K562 (cell line): Measurements from ENCODE around the gene PHF20. TPM values are rescaled to one million over a fixed set of nuclear protein-coding genes. Genes with fewer than 3 reads are reported as not detected.

ENCODE experiments used
- ATF7 ChIP-seq: fragments of 450-650 bp; IDR thresholded peaks from 2 replicates; pipeline ENCODE4 v1.7.1; 2014; ENCODE audit warnings: mild to moderate bottlenecking, moderate library complexity
- CXXC5 ChIP-seq: fragments of 250-450 bp; sonication (Bioruptor Pico); IDR thresholded peaks from 2 replicates; pipeline ENCODE4 v1.8.0; 2022; ENCODE audit warnings: inconsistent platforms, mild to moderate bottlenecking, moderate library complexity
- E2F3 ChIP-seq: fragments of 250-450 bp; sonication (Bioruptor Pico); IDR thresholded peaks from 2 replicates; pipeline ENCODE4 v1.4.0; 2020; ENCODE audit warnings: mild to moderate bottlenecking
- EP400 ChIP-seq: fragments of 450-650 bp; IDR thresholded peaks from 2 replicates; pipeline ENCODE4 v1.6.1; 2017; ENCODE audit warnings: antibody characterized with exemption, mild to moderate bottlenecking, moderate library complexity
- FOXA1 ChIP-seq: fragments of 450-650 bp; IDR thresholded peaks from 2 replicates; pipeline ENCODE4 v1.6.1; 2016; ENCODE audit warnings: mild to moderate bottlenecking, borderline replicate concordance
- KAT7 ChIP-seq: sonication (generic); formaldehyde crosslinking; IDR thresholded peaks from 2 replicates; pipeline ENCODE4 v1.8.0; 2022; ENCODE audit warnings: missing genetic modification reagents, mild to moderate bottlenecking, borderline replicate concordance
- MECOM ChIP-seq: fragments of 250-450 bp; sonication (Bioruptor Pico); IDR thresholded peaks from 2 replicates; pipeline ENCODE4 v1.8.0; 2022; ENCODE audit warnings: inconsistent platforms
- MTA3 ChIP-seq: fragments of 450-650 bp; formaldehyde crosslinking; IDR thresholded peaks from 2 replicates; pipeline ENCODE4 v1.6.1; 2017; ENCODE audit warnings: mild to moderate bottlenecking, borderline replicate concordance
- NFE2 ChIP-seq: IDR thresholded peaks from 2 replicates; pipeline ENCODE4 v1.6.1; 2014; ENCODE audit warnings: antibody characterized with exemption, low read depth
- NR1H2 ChIP-seq: sonication (generic); formaldehyde crosslinking; IDR thresholded peaks from 2 replicates; pipeline ENCODE4 v1.4.0; 2020; ENCODE audit warnings: mild to moderate bottlenecking, missing genetic modification reagents
- SP2 ChIP-seq: IDR thresholded peaks from 2 replicates; pipeline ENCODE4 v1.6.1; 2011; ENCODE audit warnings: mild to moderate bottlenecking, low read depth, low read length, moderate library complexity; ENCODE audit not compliant: poor library complexity, severe bottlenecking; ENCODE audit errors: extremely low read depth
- ZKSCAN3 ChIP-seq: fragments of 250-450 bp; sonication (Bioruptor Pico); IDR thresholded peaks from 2 replicates; pipeline ENCODE4 v1.4.0; 2020
- polyA plus RNA-seq, 8 experiments: library from polyadenylated mRNA; depleted of rRNA in 4 of 8; stranded (reverse) in 5 of 8; unstranded in 3 of 8; fragments of >200 nt; fragmentation: Nextera tagmentation in 2 of 8; fragmentation: Illumina TruSeq in 1 of 8; extraction: Ambion mirVana in 2 of 8; extraction: Trizol in 1 of 8; gene quantifications; 2 replicates each; pipeline versions ENCODE4 v1.2.1 to v1.2.3, GENCODE V29; 2011 to 2014; ENCODE audit warnings: inconsistent platforms in 1 of 8, missing spikeins in 1 of 8
- total RNA-seq, 7 experiments: library from RNA; depleted of rRNA in 6 of 7; stranded (reverse); fragments of >200 nt in 6 of 7; fragmentation: Illumina TruSeq in 2 of 7; extraction: Trizol in 2 of 7; gene quantifications; 2 replicates each; pipeline versions ENCODE4 v1.2.1 to v1.2.3, GENCODE V29; 2011 to 2021; ENCODE audit warnings: low replicate concordance in 1 of 7
- TF ChIP-seq, protein P1 (sequence below): fragments of 250-450 bp; sonication (Bioruptor Pico); IDR thresholded peaks from 2 replicates; pipeline ENCODE4 v1.9.0; 2021; ENCODE audit warnings: mild to moderate bottlenecking
- TF ChIP-seq, protein P2 (sequence below), 2 experiments: IDR thresholded peaks in 1 of 2; conservative IDR thresholded peaks in 1 of 2; 2 replicates each; pipeline ENCODE4 v1.6.1; 2016; ENCODE audit warnings: low read depth in 2 of 2, mild to moderate bottlenecking in 1 of 2, missing compliant biosample characterization in 1 of 2, missing genetic modification characterization in 1 of 2, moderate library complexity in 1 of 2
- TF ChIP-seq, protein P3 (sequence below): sonication (generic); formaldehyde crosslinking; IDR thresholded peaks from 2 replicates; pipeline ENCODE4 v1.8.0; 2023; ENCODE audit warnings: missing genetic modification reagents, mild to moderate bottlenecking, borderline replicate concordance
- TF ChIP-seq, protein P4 (sequence below): fragments of 250-450 bp; sonication (Bioruptor Pico); IDR thresholded peaks from 2 replicates; pipeline ENCODE4 v1.4.0; 2020; ENCODE audit warnings: mild to moderate bottlenecking
- TF ChIP-seq, protein P5 (sequence below): conservative IDR thresholded peaks from 2 replicates; pipeline ENCODE4 v1.6.1; 2011; ENCODE audit warnings: low read depth, mild to moderate bottlenecking, low read length; ENCODE audit not compliant: control insufficient read depth

PHF20 gene
- total and polyA plus RNA-seq, 9 of the 15 experiments (the other 6 are each of a cell fraction or from before 2014, with no cell fraction given): 49.9 to 196 (median 70.7) TPM

DNA sequence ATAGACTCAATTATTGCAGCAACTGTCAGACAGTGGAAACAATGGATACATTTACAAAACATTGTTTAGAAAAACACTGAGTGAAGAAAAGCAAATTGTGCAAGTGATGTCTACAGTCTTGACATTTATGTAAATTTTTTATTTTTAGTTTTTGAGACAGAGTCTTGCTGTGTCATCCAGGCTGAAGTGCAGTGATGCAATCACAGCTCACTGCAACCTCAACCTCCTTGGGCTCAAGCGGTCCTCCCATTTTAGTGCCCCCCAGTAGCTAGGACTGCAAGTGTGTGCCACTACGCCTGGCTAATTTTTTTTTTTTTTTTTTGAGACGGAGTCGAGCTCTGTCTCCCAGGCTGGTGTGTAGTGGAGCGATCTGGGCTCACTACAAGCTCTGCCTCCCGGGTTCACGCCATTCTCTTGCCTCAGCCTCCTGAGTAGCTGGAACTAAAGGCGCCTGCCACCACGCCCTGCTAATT, 206.3 kb downstream of the PHF20 start (continued):
- TF ChIP-seq, protein P1, sequence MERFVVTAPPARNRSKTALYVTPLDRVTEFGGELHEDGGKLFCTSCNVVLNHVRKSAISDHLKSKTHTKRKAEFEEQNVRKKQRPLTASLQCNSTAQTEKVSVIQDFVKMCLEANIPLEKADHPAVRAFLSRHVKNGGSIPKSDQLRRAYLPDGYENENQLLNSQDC (CRISPR knock-in tag): no peak
- TF ChIP-seq NFE2 (peak; percentile 92), MECOM (CRISPR knock-in tag) (no peak), FOXA1 (no peak), ZKSCAN3 (CRISPR knock-in tag) (no peak), ATF7 (peak; percentile 87), SP2 (no peak), KAT7 (no peak), EP400 (no peak), E2F3 (no peak), CXXC5 (CRISPR knock-in tag) (0 out of 2 replicates have a peak, but pooled peaks have one; percentile 19), MTA3 (no peak), NR1H2 (CRISPR knock-in tag) (no peak)
- TF ChIP-seq, protein P2, sequence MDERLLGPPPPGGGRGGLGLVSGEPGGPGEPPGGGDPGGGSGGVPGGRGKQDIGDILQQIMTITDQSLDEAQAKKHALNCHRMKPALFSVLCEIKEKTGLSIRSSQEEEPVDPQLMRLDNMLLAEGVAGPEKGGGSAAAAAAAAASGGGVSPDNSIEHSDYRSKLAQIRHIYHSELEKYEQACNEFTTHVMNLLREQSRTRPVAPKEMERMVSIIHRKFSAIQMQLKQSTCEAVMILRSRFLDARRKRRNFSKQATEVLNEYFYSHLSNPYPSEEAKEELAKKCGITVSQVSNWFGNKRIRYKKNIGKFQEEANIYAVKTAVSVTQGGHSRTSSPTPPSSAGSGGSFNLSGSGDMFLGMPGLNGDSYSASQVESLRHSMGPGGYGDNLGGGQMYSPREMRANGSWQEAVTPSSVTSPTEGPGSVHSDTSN (CRISPR knock-in tag; IDR thresholded peaks at IDR 0.05; ENCODE audit: low read depth): no peak
- TF ChIP-seq, protein P2 (tag; conservative IDR thresholded peaks at IDR 0.05; ENCODE audit: low read depth): no peak
- TF ChIP-seq, protein P3, sequence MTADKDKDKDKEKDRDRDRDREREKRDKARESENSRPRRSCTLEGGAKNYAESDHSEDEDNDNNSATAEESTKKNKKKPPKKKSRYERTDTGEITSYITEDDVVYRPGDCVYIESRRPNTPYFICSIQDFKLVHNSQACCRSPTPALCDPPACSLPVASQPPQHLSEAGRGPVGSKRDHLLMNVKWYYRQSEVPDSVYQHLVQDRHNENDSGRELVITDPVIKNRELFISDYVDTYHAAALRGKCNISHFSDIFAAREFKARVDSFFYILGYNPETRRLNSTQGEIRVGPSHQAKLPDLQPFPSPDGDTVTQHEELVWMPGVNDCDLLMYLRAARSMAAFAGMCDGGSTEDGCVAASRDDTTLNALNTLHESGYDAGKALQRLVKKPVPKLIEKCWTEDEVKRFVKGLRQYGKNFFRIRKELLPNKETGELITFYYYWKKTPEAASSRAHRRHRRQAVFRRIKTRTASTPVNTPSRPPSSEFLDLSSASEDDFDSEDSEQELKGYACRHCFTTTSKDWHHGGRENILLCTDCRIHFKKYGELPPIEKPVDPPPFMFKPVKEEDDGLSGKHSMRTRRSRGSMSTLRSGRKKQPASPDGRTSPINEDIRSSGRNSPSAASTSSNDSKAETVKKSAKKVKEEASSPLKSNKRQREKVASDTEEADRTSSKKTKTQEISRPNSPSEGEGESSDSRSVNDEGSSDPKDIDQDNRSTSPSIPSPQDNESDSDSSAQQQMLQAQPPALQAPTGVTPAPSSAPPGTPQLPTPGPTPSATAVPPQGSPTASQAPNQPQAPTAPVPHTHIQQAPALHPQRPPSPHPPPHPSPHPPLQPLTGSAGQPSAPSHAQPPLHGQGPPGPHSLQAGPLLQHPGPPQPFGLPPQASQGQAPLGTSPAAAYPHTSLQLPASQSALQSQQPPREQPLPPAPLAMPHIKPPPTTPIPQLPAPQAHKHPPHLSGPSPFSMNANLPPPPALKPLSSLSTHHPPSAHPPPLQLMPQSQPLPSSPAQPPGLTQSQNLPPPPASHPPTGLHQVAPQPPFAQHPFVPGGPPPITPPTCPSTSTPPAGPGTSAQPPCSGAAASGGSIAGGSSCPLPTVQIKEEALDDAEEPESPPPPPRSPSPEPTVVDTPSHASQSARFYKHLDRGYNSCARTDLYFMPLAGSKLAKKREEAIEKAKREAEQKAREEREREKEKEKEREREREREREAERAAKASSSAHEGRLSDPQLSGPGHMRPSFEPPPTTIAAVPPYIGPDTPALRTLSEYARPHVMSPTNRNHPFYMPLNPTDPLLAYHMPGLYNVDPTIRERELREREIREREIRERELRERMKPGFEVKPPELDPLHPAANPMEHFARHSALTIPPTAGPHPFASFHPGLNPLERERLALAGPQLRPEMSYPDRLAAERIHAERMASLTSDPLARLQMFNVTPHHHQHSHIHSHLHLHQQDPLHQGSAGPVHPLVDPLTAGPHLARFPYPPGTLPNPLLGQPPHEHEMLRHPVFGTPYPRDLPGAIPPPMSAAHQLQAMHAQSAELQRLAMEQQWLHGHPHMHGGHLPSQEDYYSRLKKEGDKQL (CRISPR knock-in tag): no peak
- TF ChIP-seq, protein P4, sequence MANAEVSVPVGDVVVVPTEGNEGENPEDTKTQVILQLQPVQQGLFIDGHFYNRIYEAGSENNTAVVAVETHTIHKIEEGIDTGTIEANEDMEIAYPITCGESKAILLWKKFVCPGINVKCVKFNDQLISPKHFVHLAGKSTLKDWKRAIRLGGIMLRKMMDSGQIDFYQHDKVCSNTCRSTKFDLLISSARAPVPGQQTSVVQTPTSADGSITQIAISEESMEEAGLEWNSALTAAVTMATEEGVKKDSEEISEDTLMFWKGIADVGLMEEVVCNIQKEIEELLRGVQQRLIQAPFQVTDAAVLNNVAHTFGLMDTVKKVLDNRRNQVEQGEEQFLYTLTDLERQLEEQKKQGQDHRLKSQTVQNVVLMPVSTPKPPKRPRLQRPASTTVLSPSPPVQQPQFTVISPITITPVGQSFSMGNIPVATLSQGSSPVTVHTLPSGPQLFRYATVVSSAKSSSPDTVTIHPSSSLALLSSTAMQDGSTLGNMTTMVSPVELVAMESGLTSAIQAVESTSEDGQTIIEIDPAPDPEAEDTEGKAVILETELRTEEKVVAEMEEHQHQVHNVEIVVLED (CRISPR knock-in tag): no peak
- TF ChIP-seq, protein P5, sequence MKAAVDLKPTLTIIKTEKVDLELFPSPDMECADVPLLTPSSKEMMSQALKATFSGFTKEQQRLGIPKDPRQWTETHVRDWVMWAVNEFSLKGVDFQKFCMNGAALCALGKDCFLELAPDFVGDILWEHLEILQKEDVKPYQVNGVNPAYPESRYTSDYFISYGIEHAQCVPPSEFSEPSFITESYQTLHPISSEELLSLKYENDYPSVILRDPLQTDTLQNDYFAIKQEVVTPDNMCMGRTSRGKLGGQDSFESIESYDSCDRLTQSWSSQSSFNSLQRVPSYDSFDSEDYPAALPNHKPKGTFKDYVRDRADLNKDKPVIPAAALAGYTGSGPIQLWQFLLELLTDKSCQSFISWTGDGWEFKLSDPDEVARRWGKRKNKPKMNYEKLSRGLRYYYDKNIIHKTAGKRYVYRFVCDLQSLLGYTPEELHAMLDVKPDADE: no peak
